ENCODE data around the gene BANP.
"Not testable (repeated sequence)": the region's sequence is repeated elsewhere in the genome, so short reads cannot be mapped to it uniquely, and the experiment has no call there.

Gene BANP

GRCh38 chr16:87950765-87951551 lies at the start of gene BANP:
BANP (plus strand) TSS chr16:87951434; CDS start chr16:87975116, 23,682 bp downstream.
- peak; percentile 98 for DNase-seq

- not testable (repeated sequence) for DNase-seq
Measured at GRCh38 chr16:87904963-87905362, 46.3 kb upstream of the BANP start.

GRCh38 chr16:87905521-87905920 lies 45.7 kb upstream of the BANP start:
- not testable (repeated sequence) for DNase-seq

- not testable (repeated sequence) for DNase-seq
Measured at GRCh38 chr16:87908101-87908500, 43.1 kb upstream of the BANP start.

GRCh38 chr16:87909203-87909935 lies 41.9 kb upstream of the BANP start:
- peak; percentile 92 for DNase-seq

GRCh38 chr16:87911106-87911763 lies 40.0 kb upstream of the BANP start:
- not testable (repeated sequence) for DNase-seq

- not testable (repeated sequence) for DNase-seq
Measured at GRCh38 chr16:87912691-87913090, 38.5 kb upstream of the BANP start.

- DNase-seq, result not testable (repeated sequence)
Measured at GRCh38 chr16:87914021-87914725, 37.1 kb upstream of the BANP start.

GRCh38 chr16:87914812-87915211 lies 36.4 kb upstream of the BANP start:
- no peak for DNase-seq

- no peak for DNase-seq
Measured at GRCh38 chr16:87917503-87917902, 33.7 kb upstream of the BANP start.

- no peak for DNase-seq
Measured at GRCh38 chr16:87918338-87918737, 32.9 kb upstream of the BANP start.

- no peak for DNase-seq
Measured at GRCh38 chr16:87918866-87919680, 32.2 kb upstream of the BANP start.

- DNase-seq, result no peak
Measured at GRCh38 chr16:87919681-87919994, 31.6 kb upstream of the BANP start.

GRCh38 chr16:87921236-87921773 lies 29.9 kb upstream of the BANP start:
- no peak for DNase-seq

- DNase-seq, result no peak
Measured at GRCh38 chr16:87922250-87922871, 28.9 kb upstream of the BANP start.

- DNase-seq, result no peak
Measured at GRCh38 chr16:87924041-87924810, 27.0 kb upstream of the BANP start.

- DNase-seq, result no peak
Measured at GRCh38 chr16:87924811-87925670, 26.2 kb upstream of the BANP start.

GRCh38 chr16:87926246-87927194 lies 24.7 kb upstream of the BANP start:
- DNase-seq, result no peak

Measured in activated CD4-positive, alpha-beta T cell treated with anti-CD3 and anti-CD28 coated beads, Interleukin-2, Interleukin-6, amounts not matched to agents 100 ng/mL and 50 ng/mL, durations not matched to agents 16 hours and 8 hours (primary cell).